Body of pancreas (tissue), 4 donors: ENCODE measurements around the gene ATXN7L2. TPM values are rescaled to one million over a fixed set of nuclear protein-coding genes. Genes with fewer than 3 reads are reported as not detected.

Experiments used
- ATAC-seq: fragments of 150-250 bp; one replicate; pipeline ENCODE4 v1.9.1; 2016
- DNase-seq, 4 donors: peaks; one replicate each; pipeline ENCODE4 v3.0.0-alpha.2; 2019
- H3K27ac ChIP-seq, 4 donors: fragments of 200-600 bp; sonication (generic); 1 replicate in 3 of 4; 2 replicates in 1 of 4; pipeline versions ENCODE4 v1.5.1 to v1.6.1; 2016 to 2019; ENCODE audit warnings: mild to moderate bottlenecking in 1 of 4, mixed read lengths in 1 of 4, moderate library complexity in 1 of 4
- H3K27me3 ChIP-seq, 2 donors: fragments of 200-600 bp; sonication (generic); one replicate each; pipeline ENCODE4 v1.6.0; 2016; ENCODE audit warnings: mild to moderate bottlenecking in 1 of 2
- H3K36me3 ChIP-seq, 2 donors: fragments of 200-600 bp; sonication (generic); replicated peaks in 1 of 2; 2 replicates each; pipeline ENCODE4 v1.5.1; 2016; ENCODE audit warnings: low read depth in 2 of 2; ENCODE audit not compliant: insufficient read depth in 1 of 2
- H3K4me1 ChIP-seq: fragments of 200-600 bp; sonication (generic); one replicate; pipeline ENCODE4 v1.6.0; 2016
- H3K4me3 ChIP-seq, 2 donors: fragments of 200-600 bp; sonication (generic); 1 replicate in 1 of 2; 2 replicates in 1 of 2; pipeline ENCODE4 v1.5.1; 2016 to 2019
- H3K9me3 ChIP-seq, 3 donors: fragments of 200-600 bp; sonication (generic); 1 replicate in 2 of 3; 2 replicates in 1 of 3; pipeline ENCODE4 v1.5.1; 2016
- POLR2A ChIP-seq, 3 donors: fragments of 450-650 bp; IDR thresholded peaks; one replicate each; pipeline ENCODE4 v1.6.1; 2016; ENCODE audit warnings: antibody characterized with exemption in 3 of 3, mild to moderate bottlenecking in 2 of 3
- WGBS, 2 donors: methylation state at CpG; one replicate each; pipeline ENCODE4 v1.1.5; 2017; 5-methylcytosine and 5-hydroxymethylcytosine counted together
- intact Hi-C: fragments of 100-400 bp; cut with DNase I; formaldehyde crosslinking; loops from one replicate; pipeline ENCODE4 v1.15.1; 2023
- total RNA-seq, 2 donors: library from RNA; depleted of rRNA; stranded (reverse); fragments of >200 nt; gene quantifications; one replicate each; pipeline ENCODE4 v1.1.0, GENCODE V29; 2016
- TF ChIP-seq, protein P1 (sequence below), 7 experiments: fragments of 450-650 bp in 4 of 7; fragments of 200-600 bp in 3 of 7; sonication (generic) in 3 of 7; IDR thresholded peaks; one replicate each; pipeline ENCODE4 v1.5.1; 2016 to 2019; ENCODE audit warnings: antibody characterized with exemption in 7 of 7

The ATXN7L2 gene
- total RNA-seq, 2 donors from 2014 or later: 2.6 to 5.9 TPM

DNA sequence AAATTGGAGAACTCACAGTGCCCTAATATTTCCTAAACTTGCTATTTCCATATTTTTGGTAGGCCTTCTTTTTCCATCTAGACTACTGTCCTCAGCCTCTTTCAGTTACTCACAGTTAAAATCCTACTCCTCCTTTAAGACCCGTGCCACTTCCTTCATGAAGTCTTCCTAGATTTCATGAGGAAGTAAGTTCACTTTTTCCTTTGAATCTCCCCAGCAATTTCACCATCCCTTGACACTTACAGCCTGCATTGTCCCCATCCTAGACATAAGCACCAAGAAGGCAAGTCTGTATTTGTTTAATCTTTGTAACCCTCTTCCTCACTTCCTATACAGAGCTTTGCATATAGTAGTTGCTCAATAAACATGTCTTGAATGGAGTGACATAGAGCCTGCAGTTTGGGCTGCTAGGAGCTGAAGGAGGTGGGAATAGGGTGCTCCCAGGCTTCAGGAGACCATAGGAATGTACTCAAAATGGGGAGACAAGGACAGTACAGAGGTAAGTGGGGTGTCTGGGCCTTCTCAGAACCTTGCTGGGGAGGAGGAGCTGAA lies 50.7 kb downstream of the ATXN7L2 start:
- intact Hi-C loops: loop anchor here (5.0 kb wide), 1 partner anchor 37 kb away; no protein-coding TSS in a partner anchor
- no peak overlapping the region for H3K4me3 ChIP-seq
- WGBS, 2 donors: 70 to 78% methylated on average over 1 of the region's 1 CpG
- H3K27ac ChIP-seq: no peak overlapping the region
- no peaks in the 10 kb centered on the region for H3K36me3 ChIP-seq
- H3K4me1 ChIP-seq: peaks cover 11% of the 10 kb centered on the region
- H3K9me3 ChIP-seq: no peaks in the 10 kb centered on the region
- ATAC-seq: no peak
- DNase-seq: no peak
- H3K27me3 ChIP-seq: no peaks in the 10 kb centered on the region
- TF ChIP-seq POLR2A (IDR thresholded peaks at IDR 0.05): no peak
- TF ChIP-seq, protein P1, sequence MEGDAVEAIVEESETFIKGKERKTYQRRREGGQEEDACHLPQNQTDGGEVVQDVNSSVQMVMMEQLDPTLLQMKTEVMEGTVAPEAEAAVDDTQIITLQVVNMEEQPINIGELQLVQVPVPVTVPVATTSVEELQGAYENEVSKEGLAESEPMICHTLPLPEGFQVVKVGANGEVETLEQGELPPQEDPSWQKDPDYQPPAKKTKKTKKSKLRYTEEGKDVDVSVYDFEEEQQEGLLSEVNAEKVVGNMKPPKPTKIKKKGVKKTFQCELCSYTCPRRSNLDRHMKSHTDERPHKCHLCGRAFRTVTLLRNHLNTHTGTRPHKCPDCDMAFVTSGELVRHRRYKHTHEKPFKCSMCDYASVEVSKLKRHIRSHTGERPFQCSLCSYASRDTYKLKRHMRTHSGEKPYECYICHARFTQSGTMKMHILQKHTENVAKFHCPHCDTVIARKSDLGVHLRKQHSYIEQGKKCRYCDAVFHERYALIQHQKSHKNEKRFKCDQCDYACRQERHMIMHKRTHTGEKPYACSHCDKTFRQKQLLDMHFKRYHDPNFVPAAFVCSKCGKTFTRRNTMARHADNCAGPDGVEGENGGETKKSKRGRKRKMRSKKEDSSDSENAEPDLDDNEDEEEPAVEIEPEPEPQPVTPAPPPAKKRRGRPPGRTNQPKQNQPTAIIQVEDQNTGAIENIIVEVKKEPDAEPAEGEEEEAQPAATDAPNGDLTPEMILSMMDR (IDR thresholded peaks at IDR 0.05): no peak

DNA sequence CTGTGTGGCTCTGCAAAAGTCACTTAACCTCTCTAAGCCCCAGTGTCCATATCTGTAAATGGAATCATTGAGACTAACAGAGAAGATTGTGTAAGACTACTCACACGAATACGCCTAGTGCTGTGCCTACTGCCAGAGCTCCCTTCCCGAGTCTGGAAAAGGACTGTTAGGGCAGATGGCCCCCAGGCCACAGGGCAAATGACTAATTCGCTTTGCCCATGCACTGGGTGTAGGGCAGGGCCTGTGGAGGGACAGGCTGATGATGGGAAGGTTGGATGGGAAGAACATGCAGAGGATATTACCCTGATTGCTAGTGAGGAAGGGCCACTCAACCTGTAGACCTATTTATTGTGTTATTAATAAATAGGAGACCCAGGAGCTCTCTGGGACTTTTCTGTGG lies 51.8 kb downstream of the ATXN7L2 start:
- Histone ChIP-seq H3K36me3 (no peaks in the 10 kb centered on the region), H3K9me3 (no peaks in the 10 kb centered on the region), H3K27ac (no peak overlapping the region), H3K4me1 (peaks cover 11% of the 10 kb centered on the region), H3K4me3 (no peak overlapping the region), H3K27me3 (no peaks in the 10 kb centered on the region)
- WGBS, 2 donors: 54 to 60% methylated on average over 4 of the region's 4 CpGs
- ATAC-seq: no peak
- intact Hi-C loops: no loop called here
- DNase-seq: no peak
- no peak for TF ChIP-seq POLR2A (IDR thresholded peaks at IDR 0.05)
- TF ChIP-seq, protein P1 (IDR thresholded peaks at IDR 0.05): no peak

DNA sequence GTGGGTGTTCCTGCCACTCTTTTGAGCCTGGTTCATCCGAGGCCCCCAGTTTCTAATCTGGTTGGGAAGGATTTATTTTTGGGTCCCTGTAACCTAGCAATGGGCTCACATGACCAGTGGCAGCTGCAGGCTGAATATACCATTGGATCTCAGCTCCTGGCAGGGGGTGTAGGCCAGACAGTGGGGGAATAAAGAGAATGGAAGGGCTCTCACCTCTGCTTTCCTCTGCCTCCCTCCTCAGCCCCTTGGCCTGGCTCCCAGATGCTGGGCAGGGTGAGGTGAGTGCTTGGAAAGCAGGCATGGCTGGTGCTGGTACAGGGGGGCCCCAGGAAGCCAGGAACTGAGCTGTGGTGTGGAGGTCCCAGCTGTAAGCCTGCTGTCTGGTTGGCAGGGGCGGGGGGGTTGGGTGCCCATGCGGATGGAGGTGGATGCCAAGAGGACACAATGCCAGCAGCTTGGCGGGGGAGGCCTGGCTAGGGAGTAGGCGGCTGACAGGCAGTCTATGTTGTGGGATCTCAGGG lies 52.3 kb downstream of the ATXN7L2 start:
- Histone ChIP-seq H3K4me3 (no peak overlapping the region), H3K4me1 (peaks cover 11% of the 10 kb centered on the region), H3K9me3 (no peaks in the 10 kb centered on the region), H3K27me3 (no peaks in the 10 kb centered on the region), H3K27ac (no peak overlapping the region), H3K36me3 (no peaks in the 10 kb centered on the region)
- no peak for ATAC-seq
- intact Hi-C loops: no loop called here
- TF ChIP-seq POLR2A (IDR thresholded peaks at IDR 0.05): no peak
- TF ChIP-seq, protein P1 (IDR thresholded peaks at IDR 0.05): no peak
- WGBS, 2 donors: 56 to 60% methylated on average over 5 of the region's 5 CpGs
- no peak for DNase-seq

DNA sequence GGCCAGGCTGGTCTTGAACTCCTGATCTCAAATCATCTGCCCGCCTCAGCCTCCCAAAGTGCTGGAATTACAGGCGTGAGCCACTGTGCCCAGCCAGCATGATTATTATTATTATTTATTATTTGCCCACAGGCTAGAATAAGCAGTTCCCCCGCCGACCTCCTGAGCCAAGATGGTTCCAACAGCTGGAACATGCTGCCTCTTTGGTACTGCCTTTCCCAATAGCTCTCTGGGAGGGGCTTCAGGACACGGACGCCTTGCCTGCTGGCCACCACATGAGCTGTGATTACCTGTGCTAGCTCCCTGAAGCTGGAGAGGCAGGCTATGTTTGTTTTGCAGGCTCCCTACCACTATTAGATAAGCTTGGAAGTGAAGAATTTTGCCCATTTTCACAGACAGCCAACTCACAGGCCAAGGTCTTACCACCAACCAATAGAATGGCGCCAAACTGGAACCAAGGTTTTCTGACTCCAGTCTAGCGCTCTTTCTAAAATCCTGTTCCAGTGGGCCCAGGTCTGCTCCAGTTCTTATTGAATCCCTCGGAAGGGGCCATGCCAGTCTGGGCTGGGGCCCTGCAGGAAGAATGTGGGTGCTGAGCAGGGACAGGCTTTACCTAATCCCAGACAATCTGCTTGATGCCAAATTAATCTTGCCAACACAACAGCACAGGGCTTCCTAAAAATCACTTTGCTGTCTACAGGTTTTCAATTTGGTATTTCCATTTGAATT lies 53.9 kb downstream of the ATXN7L2 start:
- H3K9me3 ChIP-seq: no peaks in the 10 kb centered on the region
- 63 to 79% methylated on average over 8 to 9 of the region's 9 CpGs for WGBS, 2 donors
- TF ChIP-seq POLR2A (IDR thresholded peaks at IDR 0.05): no peak
- no peak for DNase-seq
- no peak for ATAC-seq
- peaks cover 2% of the 10 kb centered on the region for H3K4me1 ChIP-seq
- no peak overlapping the region for H3K27ac ChIP-seq
- no peaks in the 10 kb centered on the region for H3K36me3 ChIP-seq
- no peaks in the 10 kb centered on the region for H3K27me3 ChIP-seq
- no peak overlapping the region for H3K4me3 ChIP-seq
- intact Hi-C loops: no loop called here

DNA sequence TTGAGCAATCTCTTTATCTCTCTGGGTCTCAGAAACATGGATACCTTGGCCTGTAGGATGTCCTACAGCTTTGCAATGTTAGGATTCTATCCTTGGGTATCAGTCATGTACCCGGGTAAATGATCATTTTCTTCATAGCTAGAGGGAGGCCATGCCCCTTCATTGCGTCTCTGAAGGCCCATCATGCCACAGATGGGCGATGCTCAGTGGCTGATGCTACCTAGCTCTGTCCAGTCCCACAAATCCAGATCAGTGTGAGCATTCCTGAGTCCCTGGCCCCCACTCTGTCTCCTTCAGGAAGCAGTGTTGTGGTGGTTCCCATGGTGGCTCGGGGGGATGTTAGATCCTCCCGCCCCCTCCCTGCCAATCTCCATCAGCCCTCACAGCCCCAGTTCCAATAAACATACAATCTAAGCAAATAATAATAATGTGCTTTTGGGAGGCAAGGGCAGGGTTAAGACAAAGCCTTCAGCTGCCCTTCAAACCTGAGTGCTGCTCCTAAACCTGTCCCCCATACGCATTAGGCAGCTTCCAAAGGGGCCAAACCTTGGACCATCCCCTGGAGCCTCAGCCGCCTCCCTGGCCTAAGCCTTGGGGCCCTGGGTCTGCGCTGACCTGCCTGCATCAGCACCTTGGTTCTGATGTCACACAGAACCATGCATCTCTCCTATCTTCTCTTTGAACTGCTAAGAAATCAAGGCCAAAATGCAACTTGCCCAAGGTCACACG lies 55.3 kb downstream of the ATXN7L2 start:
- ATAC-seq: no peak
- intact Hi-C loops: no loop called here
- WGBS, 2 donors: 74 to 82% methylated on average over 7 to 9 of the region's 9 CpGs

More for the DNA sequence above, 55.3 kb downstream of the ATXN7L2 start:
- no peak for DNase-seq
- Histone ChIP-seq H3K27me3 (no peaks in the 10 kb centered on the region), H3K4me3 (no peak overlapping the region), H3K9me3 (no peaks in the 10 kb centered on the region), H3K36me3 (no peaks in the 10 kb centered on the region), H3K27ac (no peak overlapping the region), H3K4me1 (no peaks in the 10 kb centered on the region)
- TF ChIP-seq, protein P1 (IDR thresholded peaks at IDR 0.05): no peak
- TF ChIP-seq POLR2A (IDR thresholded peaks at IDR 0.05): no peak
